OCI-LY1 (cell line): ENCODE measurements around the gene AGAP9.
"Not testable (repeated sequence)": the region's sequence is repeated elsewhere in the genome, so short reads cannot be mapped to it uniquely, and the experiment has no call there.

Experiments used
- H2AFZ ChIP-seq: fragments of 200-600 bp; sonication (generic), shearing (Covaris generic); 2 replicates; pipeline ENCODE4 v1.6.0; 2014; ENCODE audit warnings: antibody characterized with exemption, mild to moderate bottlenecking, low read length
- H3F3A ChIP-seq: fragments of 200-600 bp; sonication (generic), shearing (Covaris generic); 2 replicates; pipeline ENCODE4 v1.6.0; 2014; ENCODE audit warnings: mild to moderate bottlenecking, antibody characterized with exemption, low read length, moderate library complexity; ENCODE audit not compliant: insufficient read depth
- H3K27ac ChIP-seq: fragments of 200-600 bp; sonication (generic); 2 replicates; pipeline ENCODE4 v1.5.1; 2014; ENCODE audit warnings: low read length, mixed run types, mild to moderate bottlenecking, low read depth; ENCODE audit not compliant: poor library complexity, severe bottlenecking
- H3K27me3 ChIP-seq: fragments of 200-600 bp; sonication (generic); 2 replicates; pipeline ENCODE4 v1.6.0; 2014; ENCODE audit warnings: antibody characterized with exemption, mild to moderate bottlenecking, low read length, moderate library complexity; ENCODE audit not compliant: insufficient read depth
- H3K36me3 ChIP-seq: fragments of 200-600 bp; sonication (generic); 2 replicates; pipeline ENCODE4 v1.6.1; 2014; ENCODE audit warnings: mild to moderate bottlenecking, antibody characterized with exemption, low read length, moderate library complexity, mixed read lengths; ENCODE audit not compliant: insufficient read depth
- H3K4me1 ChIP-seq: fragments of 200-600 bp; sonication (generic); 2 replicates; pipeline ENCODE4 v1.5.1; 2014; ENCODE audit warnings: mild to moderate bottlenecking, low read length, moderate library complexity; ENCODE audit not compliant: insufficient read depth, severe bottlenecking
- H3K4me2 ChIP-seq: fragments of 200-600 bp; sonication (generic), shearing (Covaris generic); 2 replicates; pipeline ENCODE4 v1.6.1; 2014; ENCODE audit warnings: low read length
- H3K4me3 ChIP-seq: fragments of 200-600 bp; sonication (generic); 2 replicates; pipeline ENCODE4 v1.5.1; 2014; ENCODE audit warnings: low read length, low read depth, mild to moderate bottlenecking, mixed read lengths; ENCODE audit not compliant: poor library complexity, severe bottlenecking
- H3K79me2 ChIP-seq: fragments of 200-600 bp; shearing (Covaris generic); 2 replicates; pipeline ENCODE4 v1.6.1; 2016; ENCODE audit warnings: mixed run types, low read length, mixed read lengths; ENCODE audit not compliant: insufficient read depth
- H3K9ac ChIP-seq: fragments of 200-600 bp; sonication (generic), shearing (Covaris generic); 2 replicates; pipeline ENCODE4 v1.6.1; 2014; ENCODE audit warnings: mild to moderate bottlenecking, low read length, mixed read lengths
- H3K9me2 ChIP-seq: fragments of 200-600 bp; sonication (generic), shearing (Covaris generic); 2 replicates; pipeline ENCODE4 v1.6.1; 2014; ENCODE audit warnings: low read depth, mild to moderate bottlenecking, low read length, mixed read lengths
- H3K9me3 ChIP-seq: fragments of 200-600 bp; shearing (Covaris generic); 2 replicates; pipeline ENCODE4 v1.6.1; 2014; ENCODE audit warnings: low read length, mixed read lengths
- H4K20me1 ChIP-seq: fragments of 200-600 bp; sonication (generic), shearing (Covaris generic); 2 replicates; pipeline ENCODE4 v1.6.0; 2016; ENCODE audit warnings: mild to moderate bottlenecking, low read length; ENCODE audit not compliant: insufficient read depth
- EZH2 ChIP-seq: fragments of 200-600 bp; sonication (generic), shearing (Covaris generic); IDR thresholded peaks from 2 replicates; pipeline ENCODE4 v1.8.0; 2017; ENCODE audit warnings: borderline replicate concordance, mixed run types, mild to moderate bottlenecking, antibody characterized with exemption, low read length, moderate library complexity, mixed read lengths
- TF ChIP-seq, protein P1 (sequence below): fragments of 200-600 bp; sonication (generic), shearing (Covaris generic); IDR thresholded peaks from 2 replicates; pipeline ENCODE4 v1.5.1; 2017; ENCODE audit warnings: mild to moderate bottlenecking, antibody characterized with exemption, low read length, moderate library complexity, mixed read lengths

AGAP9 gene

GRCh38 chr10:47467458-47467857 lies 56.0 kb downstream of the AGAP9 start:
- not testable (repeated sequence) for H3F3A ChIP-seq, H3K4me1 ChIP-seq, H3K79me2 ChIP-seq, H3K4me3 ChIP-seq, H2AFZ ChIP-seq, H3K9me2 ChIP-seq, H3K9me3 ChIP-seq, H4K20me1 ChIP-seq, H3K27me3 ChIP-seq, H3K27ac ChIP-seq, H3K4me2 ChIP-seq, H3K9ac ChIP-seq, H3K36me3 ChIP-seq

DNA sequence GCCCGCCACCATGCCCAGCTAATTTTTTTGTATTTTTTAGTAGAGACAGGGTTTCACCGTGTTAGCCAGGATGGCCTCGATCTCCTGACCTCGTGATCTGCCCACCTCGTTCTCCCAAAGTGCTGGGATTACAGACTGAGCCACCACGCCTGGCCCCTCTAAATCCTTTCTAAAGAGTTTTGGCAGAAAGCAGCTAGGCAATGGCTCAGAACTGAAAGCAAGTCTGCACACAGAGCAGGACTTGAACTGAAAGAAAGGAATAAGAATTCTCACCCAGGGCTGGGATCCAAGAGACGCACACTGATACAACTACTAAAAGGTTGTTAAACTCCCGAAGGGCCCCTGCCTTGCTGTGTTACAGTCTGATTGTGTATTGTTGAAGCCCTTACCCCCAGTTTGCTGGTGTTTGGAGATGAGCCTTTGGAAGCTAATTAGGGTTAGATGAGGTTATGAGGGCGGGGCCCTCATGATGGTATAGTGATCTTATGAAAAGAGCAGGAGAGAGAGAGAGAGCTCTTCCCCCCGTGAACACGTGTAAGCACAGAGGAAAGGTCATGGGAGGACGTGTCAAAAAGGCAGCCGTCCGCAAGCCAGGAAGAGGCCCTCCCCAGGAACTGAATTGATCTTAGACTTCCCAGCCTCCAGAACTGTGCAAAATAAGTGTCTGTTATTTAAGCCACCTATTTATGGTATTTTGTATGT lies 58.1 kb downstream of the AGAP9 start:
- H2AFZ ChIP-seq, H4K20me1 ChIP-seq, H3K9me3 ChIP-seq, H3K4me1 ChIP-seq, H3K9ac ChIP-seq, H3K4me2 ChIP-seq, H3K79me2 ChIP-seq, H3K4me3 ChIP-seq, H3K27ac ChIP-seq, H3F3A ChIP-seq, H3K36me3 ChIP-seq, H3K9me2 ChIP-seq, H3K27me3 ChIP-seq: not testable (repeated sequence)

DNA sequence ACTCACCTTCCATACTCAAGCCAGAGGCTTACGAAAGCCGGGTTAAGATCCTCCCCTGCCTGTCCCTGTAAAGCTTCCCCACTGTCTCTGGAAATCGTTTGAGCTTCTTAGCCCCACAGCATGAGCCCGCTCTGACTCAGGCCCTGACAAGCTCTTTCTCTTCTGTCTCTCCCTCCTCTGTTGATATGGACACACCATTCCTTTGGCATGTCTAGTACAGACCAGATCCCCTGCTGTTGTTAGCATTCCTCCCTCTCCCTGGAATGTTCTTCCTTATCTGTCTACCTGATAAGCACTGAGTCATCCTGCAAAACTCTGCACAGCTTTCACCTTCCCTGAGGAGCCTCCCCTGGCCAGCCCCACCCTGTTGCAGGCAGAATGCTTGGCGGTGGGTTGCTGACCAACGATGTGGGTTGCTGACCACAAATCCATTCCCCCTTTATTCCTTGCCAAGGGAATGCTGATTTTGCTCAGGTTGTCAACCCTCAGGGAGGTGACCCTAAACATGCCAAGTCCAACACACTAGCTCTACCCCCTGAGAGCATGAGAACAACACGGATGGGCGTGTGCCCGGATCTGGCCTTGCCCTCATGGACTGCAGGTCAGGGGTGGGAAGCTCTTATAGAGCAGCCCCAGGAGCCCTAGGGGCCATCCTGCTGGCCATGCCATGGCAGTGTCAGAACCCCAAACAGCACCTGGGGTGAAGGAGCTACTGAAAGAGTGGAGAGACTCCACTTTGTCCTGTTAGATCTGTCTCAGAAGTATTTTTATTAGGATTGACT lies 60.7 kb downstream of the AGAP9 start:
- not testable (repeated sequence) for H3K9ac ChIP-seq, H4K20me1 ChIP-seq, H3K27me3 ChIP-seq, H3K79me2 ChIP-seq, H3K27ac ChIP-seq, H3K36me3 ChIP-seq, H3K4me1 ChIP-seq, H2AFZ ChIP-seq, H3K9me3 ChIP-seq, H3K9me2 ChIP-seq, H3K4me2 ChIP-seq, H3F3A ChIP-seq, H3K4me3 ChIP-seq

DNA sequence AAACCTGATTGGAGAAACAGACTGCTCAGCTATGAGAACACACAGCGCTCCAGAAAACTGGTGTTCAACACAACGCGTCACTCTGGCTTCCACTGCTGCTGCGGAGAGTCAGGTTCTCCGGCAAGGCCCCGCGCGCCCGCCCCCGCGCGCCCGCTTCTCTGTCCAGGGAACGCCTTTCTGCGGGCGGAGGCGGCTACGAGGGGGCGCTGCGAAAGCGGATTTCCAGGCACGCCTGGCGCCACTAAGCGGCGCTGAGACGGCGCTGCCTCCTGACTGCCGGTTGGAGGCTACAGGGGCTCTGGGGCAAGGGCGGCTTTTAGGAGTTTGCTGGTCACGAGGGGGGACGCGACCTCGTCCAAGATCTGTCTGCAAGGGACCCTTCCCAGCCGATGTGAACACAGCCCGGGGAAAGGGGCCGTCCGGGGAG lies 62.2 kb downstream of the AGAP9 start:
- not testable (repeated sequence) for H3K9ac ChIP-seq, H3K4me2 ChIP-seq, H2AFZ ChIP-seq

DNA sequence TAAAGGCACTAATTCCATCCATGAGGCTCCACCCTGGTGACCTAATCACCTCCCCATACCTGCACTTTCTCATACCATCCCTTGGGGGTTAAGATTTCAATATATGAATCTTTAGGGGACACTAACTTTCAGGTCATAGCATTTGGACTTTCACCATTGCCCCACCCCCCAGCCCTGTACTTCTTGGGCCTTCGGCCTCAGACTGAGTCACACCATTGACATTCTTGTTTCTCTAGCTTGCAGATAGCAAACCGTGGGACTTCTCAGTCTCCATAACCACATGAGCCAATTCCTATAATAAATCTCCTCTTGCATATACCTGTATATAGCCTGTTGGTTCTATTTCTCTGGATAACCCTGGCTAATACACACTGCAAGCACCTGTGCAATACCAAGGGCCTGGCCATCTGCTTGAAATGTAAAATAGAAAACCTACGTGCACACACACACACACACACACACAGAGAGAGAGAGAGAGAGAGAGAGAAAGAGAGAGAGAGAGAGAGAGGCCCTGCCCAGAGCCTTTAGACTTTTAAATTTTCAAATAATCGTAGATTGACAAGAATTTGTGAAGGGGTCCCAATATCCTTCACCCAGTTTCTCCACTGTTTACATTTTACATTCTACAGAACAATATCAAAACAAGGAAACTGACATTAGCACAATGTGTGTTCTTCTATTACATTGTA lies 64.8 kb downstream of the AGAP9 start:
- Histone ChIP-seq H3K27ac (no peak overlapping the region), H2AFZ (no peak overlapping the region), H3K4me3 (no peak overlapping the region), H3K9me2 (no peaks in the 10 kb centered on the region), H3K27me3 (no peaks in the 10 kb centered on the region), H3K36me3 (no peaks in the 10 kb centered on the region), H4K20me1 (no peaks in the 10 kb centered on the region), H3K9ac (no peak overlapping the region), H3K9me3 (no peaks in the 10 kb centered on the region), H3K4me1 (no peaks in the 10 kb centered on the region), H3K79me2 (no peaks in the 10 kb centered on the region), H3F3A (no peaks in the 10 kb centered on the region), H3K4me2 (no peak overlapping the region)
- TF ChIP-seq, protein P1, sequence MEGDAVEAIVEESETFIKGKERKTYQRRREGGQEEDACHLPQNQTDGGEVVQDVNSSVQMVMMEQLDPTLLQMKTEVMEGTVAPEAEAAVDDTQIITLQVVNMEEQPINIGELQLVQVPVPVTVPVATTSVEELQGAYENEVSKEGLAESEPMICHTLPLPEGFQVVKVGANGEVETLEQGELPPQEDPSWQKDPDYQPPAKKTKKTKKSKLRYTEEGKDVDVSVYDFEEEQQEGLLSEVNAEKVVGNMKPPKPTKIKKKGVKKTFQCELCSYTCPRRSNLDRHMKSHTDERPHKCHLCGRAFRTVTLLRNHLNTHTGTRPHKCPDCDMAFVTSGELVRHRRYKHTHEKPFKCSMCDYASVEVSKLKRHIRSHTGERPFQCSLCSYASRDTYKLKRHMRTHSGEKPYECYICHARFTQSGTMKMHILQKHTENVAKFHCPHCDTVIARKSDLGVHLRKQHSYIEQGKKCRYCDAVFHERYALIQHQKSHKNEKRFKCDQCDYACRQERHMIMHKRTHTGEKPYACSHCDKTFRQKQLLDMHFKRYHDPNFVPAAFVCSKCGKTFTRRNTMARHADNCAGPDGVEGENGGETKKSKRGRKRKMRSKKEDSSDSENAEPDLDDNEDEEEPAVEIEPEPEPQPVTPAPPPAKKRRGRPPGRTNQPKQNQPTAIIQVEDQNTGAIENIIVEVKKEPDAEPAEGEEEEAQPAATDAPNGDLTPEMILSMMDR, result no peak
- no peak for TF ChIP-seq EZH2

More for the DNA sequence above, 62.2 kb downstream of the AGAP9 start:
- H3K9me3 ChIP-seq, H3K9me2 ChIP-seq, H3K36me3 ChIP-seq, H4K20me1 ChIP-seq, H3K27ac ChIP-seq, H3K4me1 ChIP-seq, H3K27me3 ChIP-seq, H3K79me2 ChIP-seq, H3F3A ChIP-seq, H3K4me3 ChIP-seq: not testable (repeated sequence)
